ENCODE measurements around the gene SOCS1. TPM values are rescaled to one million over a fixed set of nuclear protein-coding genes. Genes with fewer than 3 reads are reported as not detected.
A peak's percentile ranks its signal among the peaks of the same experiment; 100 is the strongest.

The SOCS1 gene
- total RNA-seq, 1 experiment from 2014 or later, result 16.4 TPM

DNA sequence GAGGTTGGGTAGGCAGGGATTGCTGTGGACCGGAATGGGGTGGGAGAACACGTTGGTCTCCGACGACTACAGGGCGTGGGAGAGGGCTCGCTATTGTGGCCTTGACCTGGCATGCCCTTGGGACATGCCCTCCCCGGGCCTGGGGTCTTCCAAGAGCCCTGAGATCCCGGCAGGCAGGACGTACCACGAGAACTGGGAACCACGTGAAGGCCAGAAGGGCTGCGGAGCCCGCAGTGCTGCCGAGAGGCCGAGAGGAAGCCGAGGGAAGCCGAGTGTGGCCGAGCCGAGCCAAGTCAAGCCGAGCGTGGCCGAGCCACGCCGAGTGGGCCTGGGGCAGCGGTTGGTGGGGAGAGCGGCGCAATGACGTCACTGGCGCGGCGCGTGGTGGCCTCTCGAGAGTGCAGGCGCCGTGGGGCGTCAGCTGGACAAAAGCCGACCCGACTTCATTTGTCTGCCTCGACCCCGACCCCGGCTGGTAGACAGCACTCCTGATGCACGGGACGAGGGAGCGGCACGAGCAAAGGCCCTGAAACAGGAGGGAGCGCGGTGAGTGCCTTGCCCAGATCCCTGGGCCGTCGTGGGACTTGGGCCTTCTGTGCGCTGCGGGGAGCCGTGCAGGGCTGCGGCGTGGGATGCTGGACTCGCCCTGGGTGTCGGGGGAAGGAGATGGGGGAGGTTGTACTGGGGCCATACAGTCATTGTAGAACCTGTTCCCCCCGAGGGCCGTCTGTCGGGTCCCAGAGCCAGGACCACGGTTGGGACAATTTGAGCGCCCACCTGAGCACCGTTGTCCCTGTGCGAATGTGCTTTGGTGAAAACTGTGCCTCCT is 6.6 kb downstream of the SOCS1 start:
- peak; percentile 66 for DNase-seq

DNA sequence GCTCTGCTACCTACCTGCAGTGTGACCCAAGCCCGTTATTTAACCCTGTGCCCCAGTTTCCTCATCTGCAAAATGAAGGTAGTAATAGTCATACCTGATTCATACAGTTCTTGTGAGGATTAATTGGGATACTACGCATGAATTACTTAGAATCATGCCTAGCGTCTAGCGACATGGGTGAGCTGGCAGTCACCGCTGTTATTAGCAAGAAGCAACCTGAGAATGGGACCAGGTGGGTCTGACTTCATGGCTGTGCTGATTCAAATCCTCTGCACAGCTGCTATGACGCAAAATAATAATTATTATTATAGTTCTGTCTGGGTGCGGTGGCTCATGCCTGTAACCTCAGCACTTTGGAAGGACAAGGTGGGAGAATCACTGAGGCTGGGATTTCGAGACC is 7.9 kb downstream of the SOCS1 start:
- DNase-seq, result no peak
- no peaks in the 10 kb centered on the region for H3K27me3 ChIP-seq (ENCODE audit: control insufficient read depth, insufficient read depth, low read length)
- peaks cover 4% of the 10 kb centered on the region for H3K36me3 ChIP-seq (replicated peaks; ENCODE audit: control insufficient read depth, insufficient read depth, low read length)
- H3K4me3 ChIP-seq (ENCODE audit: insufficient read depth, low read depth, low read length), result no peak overlapping the region

More for the DNA sequence above, 6.6 kb downstream of the SOCS1 start:
- Histone ChIP-seq H3K27me3 (ENCODE audit: control insufficient read depth, insufficient read depth, low read length) (no peaks in the 10 kb centered on the region), H3K36me3 (replicated peaks; ENCODE audit: control insufficient read depth, insufficient read depth, low read length) (peaks cover 12% of the 10 kb centered on the region), H3K4me3 (ENCODE audit: insufficient read depth, low read depth, low read length) (no peak overlapping the region)

DNA sequence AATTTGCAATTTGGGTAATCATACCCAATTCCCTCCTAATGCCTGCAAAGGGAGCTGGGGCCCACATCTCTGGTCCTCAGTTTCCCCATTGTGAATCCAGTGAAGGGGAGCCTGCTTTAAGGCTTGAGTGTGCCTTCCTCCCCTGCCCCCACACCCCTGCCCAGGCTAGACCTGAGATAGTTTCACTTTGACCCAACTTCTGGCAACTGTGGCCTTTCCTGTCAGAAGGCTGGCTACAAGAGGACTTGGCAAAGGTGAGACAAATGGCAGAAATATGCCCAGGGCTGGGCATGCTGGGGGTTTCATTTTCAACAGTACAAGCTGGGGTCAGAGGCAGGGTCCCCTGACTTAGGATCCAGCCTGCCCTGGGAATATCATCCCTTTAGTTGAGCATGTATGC is 10.0 kb downstream of the SOCS1 start:
- H3K4me3 ChIP-seq (ENCODE audit: insufficient read depth, low read depth, low read length), result no peak overlapping the region
- H3K27me3 ChIP-seq (ENCODE audit: control insufficient read depth, insufficient read depth, low read length), result no peaks in the 10 kb centered on the region
- H3K36me3 ChIP-seq (replicated peaks; ENCODE audit: control insufficient read depth, insufficient read depth, low read length), result no peaks in the 10 kb centered on the region
- DNase-seq, result no peak

GRCh38 chr16:11245222-11245737 is 10.7 kb downstream of the SOCS1 start:
- Histone ChIP-seq H3K36me3 (replicated peaks; ENCODE audit: control insufficient read depth, insufficient read depth, low read length) (no peaks in the 10 kb centered on the region), H3K4me3 (ENCODE audit: insufficient read depth, low read depth, low read length) (no peak overlapping the region), H3K27me3 (ENCODE audit: control insufficient read depth, insufficient read depth, low read length) (no peaks in the 10 kb centered on the region)
- DNase-seq, result no peak

- no peak overlapping the region for H3K4me3 ChIP-seq (ENCODE audit: insufficient read depth, low read depth, low read length)
These were observed 13.3 kb downstream of the SOCS1 start for GRCh38 chr16:11242658-11243057.

DNA sequence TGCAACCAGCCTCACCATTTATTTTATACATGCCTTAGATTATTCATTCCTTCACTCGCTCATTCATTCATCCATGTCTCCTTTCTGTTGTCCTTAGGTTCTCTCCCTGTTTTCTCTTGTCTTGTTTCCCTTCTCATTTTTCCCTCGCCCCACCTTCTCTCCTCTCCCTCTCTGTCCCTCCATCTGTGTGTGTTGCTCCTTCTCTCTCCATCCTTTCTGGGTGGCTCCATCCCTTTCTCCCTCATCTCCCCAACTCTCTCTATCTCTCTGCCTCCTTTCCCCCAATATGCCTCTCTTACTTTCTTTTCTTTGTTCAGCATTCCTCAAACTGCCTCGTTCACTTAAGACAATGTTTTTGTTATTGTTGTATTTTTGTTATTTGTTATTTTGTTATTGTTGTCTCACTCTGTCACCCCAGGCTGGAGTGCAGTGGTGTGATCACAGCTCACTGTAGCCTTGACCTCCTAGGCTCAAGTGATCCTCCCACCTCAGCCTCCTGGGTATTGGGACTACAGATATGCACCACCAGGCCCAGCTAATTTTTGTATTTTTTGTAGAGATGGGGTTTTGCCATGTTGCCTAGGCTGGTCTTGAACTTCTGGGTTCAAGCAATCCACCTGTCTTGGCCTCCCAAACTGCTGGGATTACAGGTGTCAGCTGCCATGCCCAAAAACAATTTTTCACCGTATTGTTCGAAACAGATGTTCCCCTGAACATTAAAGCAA is 14.4 kb downstream of the SOCS1 start:
- no peaks in the 10 kb centered on the region for H3K36me3 ChIP-seq (replicated peaks; ENCODE audit: control insufficient read depth, insufficient read depth, low read length)
- H3K27me3 ChIP-seq (ENCODE audit: control insufficient read depth, insufficient read depth, low read length), result no peaks in the 10 kb centered on the region
- DNase-seq, result no peak
- no peak overlapping the region for H3K4me3 ChIP-seq (ENCODE audit: insufficient read depth, low read depth, low read length)

More at GRCh38 chr16:11242658-11243057, 13.3 kb downstream of the SOCS1 start:
- Histone ChIP-seq H3K36me3 (replicated peaks; ENCODE audit: control insufficient read depth, insufficient read depth, low read length) (no peaks in the 10 kb centered on the region), H3K27me3 (ENCODE audit: control insufficient read depth, insufficient read depth, low read length) (no peaks in the 10 kb centered on the region)
- no peak for DNase-seq

GRCh38 chr16:11240636-11241473 is 15.1 kb downstream of the SOCS1 start:
- no peak overlapping the region for H3K4me3 ChIP-seq (ENCODE audit: insufficient read depth, low read depth, low read length)
- no peaks in the 10 kb centered on the region for H3K36me3 ChIP-seq (replicated peaks; ENCODE audit: control insufficient read depth, insufficient read depth, low read length)
- H3K27me3 ChIP-seq (ENCODE audit: control insufficient read depth, insufficient read depth, low read length), result no peaks in the 10 kb centered on the region
- no peak for DNase-seq

DNA sequence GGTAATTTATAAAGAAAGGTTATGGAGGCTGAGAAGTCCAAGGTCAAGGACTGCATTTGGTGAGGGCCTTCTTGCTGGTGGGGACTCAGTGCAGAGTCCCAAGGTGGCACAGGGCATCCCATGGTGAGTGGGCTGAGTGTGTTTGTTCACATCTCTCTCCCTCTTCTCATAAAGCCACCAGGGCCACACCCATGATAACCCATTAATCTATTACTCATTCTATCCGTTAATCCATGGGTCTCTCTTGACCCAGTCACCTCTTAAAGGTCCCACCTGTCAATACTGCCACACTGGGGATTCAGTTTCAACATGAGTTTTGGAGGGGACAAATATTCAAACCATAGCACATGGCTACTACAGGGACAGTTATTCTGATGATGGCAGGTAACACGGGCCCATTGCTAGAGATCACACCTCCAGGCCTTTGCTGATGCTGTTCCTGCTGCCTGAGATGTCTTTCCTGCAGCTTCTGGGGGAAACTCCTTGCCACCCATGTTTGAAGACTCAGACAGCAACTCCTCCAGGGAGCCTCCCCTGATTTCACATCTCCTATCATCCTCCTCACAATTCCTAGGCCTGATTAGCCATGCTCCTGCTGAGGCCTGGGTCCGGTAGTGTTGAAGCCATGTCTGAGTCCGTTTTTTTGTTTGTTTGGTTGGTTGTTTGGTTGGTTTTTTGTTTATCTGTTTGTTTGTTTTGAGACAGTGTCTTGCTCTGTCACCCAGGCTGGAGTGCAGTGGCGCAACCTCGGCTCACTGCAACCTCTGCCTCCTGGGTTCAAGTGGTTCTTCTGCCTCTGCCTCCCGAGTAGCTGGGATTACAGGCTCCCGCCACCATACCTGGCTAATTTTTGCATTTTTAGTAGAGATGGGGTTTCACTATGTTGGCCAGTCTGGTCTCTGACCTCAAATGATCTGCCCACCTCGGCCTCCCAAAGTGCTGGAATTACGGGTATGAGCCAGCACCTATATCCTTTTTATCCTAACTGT is 16.1 kb downstream of the SOCS1 start:
- H3K27me3 ChIP-seq (ENCODE audit: control insufficient read depth, insufficient read depth, low read length), result no peaks in the 10 kb centered on the region
- no peak for DNase-seq
- no peak overlapping the region for H3K4me3 ChIP-seq (ENCODE audit: insufficient read depth, low read depth, low read length)
- no peaks in the 10 kb centered on the region for H3K36me3 ChIP-seq (replicated peaks; ENCODE audit: control insufficient read depth, insufficient read depth, low read length)

GRCh38 chr16:11238272-11239202 is 17.5 kb downstream of the SOCS1 start:
- no peak overlapping the region for H3K4me3 ChIP-seq (ENCODE audit: insufficient read depth, low read depth, low read length)
- peak; percentile 83 for DNase-seq
- no peaks in the 10 kb centered on the region for H3K36me3 ChIP-seq (replicated peaks; ENCODE audit: control insufficient read depth, insufficient read depth, low read length)
- H3K27me3 ChIP-seq (ENCODE audit: control insufficient read depth, insufficient read depth, low read length), result no peaks in the 10 kb centered on the region

GRCh38 chr16:11236461-11237254 is 19.3 kb downstream of the SOCS1 start:
- no peak for DNase-seq
- Histone ChIP-seq H3K4me3 (ENCODE audit: insufficient read depth, low read depth, low read length) (no peak overlapping the region), H3K27me3 (ENCODE audit: control insufficient read depth, insufficient read depth, low read length) (no peaks in the 10 kb centered on the region), H3K36me3 (replicated peaks; ENCODE audit: control insufficient read depth, insufficient read depth, low read length) (no peaks in the 10 kb centered on the region)

DNA sequence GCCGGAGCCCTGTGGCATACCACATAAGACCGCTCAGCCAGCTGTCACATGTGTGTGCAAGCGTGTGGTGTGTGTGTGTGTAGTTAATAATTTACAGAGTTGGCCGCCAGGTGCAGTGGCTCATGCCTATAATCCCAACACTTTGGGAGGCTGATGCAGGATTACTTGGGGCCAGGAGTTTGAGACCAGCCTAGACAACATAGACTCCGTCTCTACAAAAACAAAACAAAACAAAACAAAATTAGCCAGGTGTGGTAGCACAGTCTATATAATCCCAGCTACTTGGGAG is 20.4 kb downstream of the SOCS1 start:
- Histone ChIP-seq H3K27me3 (ENCODE audit: control insufficient read depth, insufficient read depth, low read length) (no peaks in the 10 kb centered on the region), H3K4me3 (ENCODE audit: insufficient read depth, low read depth, low read length) (no peak overlapping the region), H3K36me3 (replicated peaks; ENCODE audit: control insufficient read depth, insufficient read depth, low read length) (no peaks in the 10 kb centered on the region)
- no peak for DNase-seq

- H3K4me3 ChIP-seq (ENCODE audit: insufficient read depth, low read depth, low read length), result no peak overlapping the region
- no peak for DNase-seq
- H3K36me3 ChIP-seq (replicated peaks; ENCODE audit: control insufficient read depth, insufficient read depth, low read length), result no peaks in the 10 kb centered on the region
- no peaks in the 10 kb centered on the region for H3K27me3 ChIP-seq (ENCODE audit: control insufficient read depth, insufficient read depth, low read length)
These were observed 20.9 kb downstream of the SOCS1 start for GRCh38 chr16:11234884-11235702.
